NCI-H1694 treated with DMSO at 0.1 percent for 48 hours (cell line): ENCODE data around the gene GPR18.
"Not testable (repeated sequence)": the region's sequence is repeated elsewhere in the genome, so short reads cannot be mapped to it uniquely, and the experiment has no call there.

Experiments used
- DNase-seq: peaks from one replicate; lab custom pipeline; 2025; lab: John Stamatoyannopoulos, UW

GPR18 gene

GRCh38 chr13:99228737-99229691 is 29.2 kb downstream of the GPR18 start:
- no peak for DNase-seq

- DNase-seq: no peak
Observed at GRCh38 chr13:99227909-99228688, 30.1 kb downstream of the GPR18 start.

- DNase-seq: no peak
Observed at GRCh38 chr13:99227331-99227900, 30.8 kb downstream of the GPR18 start.

- no peak for DNase-seq
Observed at GRCh38 chr13:99226513-99226912, 31.7 kb downstream of the GPR18 start.

- DNase-seq: no peak
Observed at GRCh38 chr13:99225078-99225477, 33.1 kb downstream of the GPR18 start.

GRCh38 chr13:99224021-99224420 is 34.2 kb downstream of the GPR18 start:
- no peak for DNase-seq

- no peak for DNase-seq
Observed at GRCh38 chr13:99223587-99223986, 34.6 kb downstream of the GPR18 start.

GRCh38 chr13:99221567-99222239 is 36.5 kb downstream of the GPR18 start:
- DNase-seq: no peak

GRCh38 chr13:99220199-99220935 is 37.8 kb downstream of the GPR18 start:
- DNase-seq: no peak

GRCh38 chr13:99218969-99219368 is 39.2 kb downstream of the GPR18 start:
- DNase-seq: no peak

GRCh38 chr13:99218545-99218944 is 39.6 kb downstream of the GPR18 start:
- DNase-seq: no peak

GRCh38 chr13:99218126-99218525 is 40.1 kb downstream of the GPR18 start:
- DNase-seq: no peak

GRCh38 chr13:99217461-99218110 is 40.6 kb downstream of the GPR18 start:
- DNase-seq: no peak

GRCh38 chr13:99215184-99215830 is 42.9 kb downstream of the GPR18 start:
- no peak for DNase-seq

GRCh38 chr13:99214731-99215130 is 43.4 kb downstream of the GPR18 start:
- DNase-seq: no peak

GRCh38 chr13:99214232-99214631 is 43.9 kb downstream of the GPR18 start:
- no peak for DNase-seq

GRCh38 chr13:99211421-99212035 is 46.7 kb downstream of the GPR18 start:
- DNase-seq: no peak

GRCh38 chr13:99210627-99211026 is 47.6 kb downstream of the GPR18 start:
- DNase-seq: not testable (repeated sequence)

GRCh38 chr13:99208845-99209527 is 49.2 kb downstream of the GPR18 start:
- DNase-seq: no peak
